ENCODE results near the gene HS6ST2.

Gene HS6ST2

DNA sequence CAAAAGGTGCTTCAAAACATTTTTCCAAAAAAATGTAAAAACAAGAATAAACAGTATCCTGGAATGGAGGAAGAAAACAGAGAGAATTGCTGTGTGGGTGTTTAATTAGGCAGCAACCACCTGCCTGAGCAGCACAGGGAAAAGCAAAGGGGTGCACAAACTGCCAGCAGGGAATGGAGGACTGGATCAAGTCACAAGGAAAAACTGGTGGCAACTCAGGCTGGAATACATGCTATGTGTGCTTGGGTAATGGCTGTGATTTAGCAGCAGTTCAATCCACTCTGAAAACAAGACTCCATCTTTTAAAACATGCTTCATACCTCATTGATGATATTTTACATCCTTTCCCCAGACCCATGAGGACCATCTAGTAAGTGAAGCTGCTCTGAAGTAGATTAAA, 179.5 kb downstream of the HS6ST2 start:
- DNase-seq: no peak

DNA sequence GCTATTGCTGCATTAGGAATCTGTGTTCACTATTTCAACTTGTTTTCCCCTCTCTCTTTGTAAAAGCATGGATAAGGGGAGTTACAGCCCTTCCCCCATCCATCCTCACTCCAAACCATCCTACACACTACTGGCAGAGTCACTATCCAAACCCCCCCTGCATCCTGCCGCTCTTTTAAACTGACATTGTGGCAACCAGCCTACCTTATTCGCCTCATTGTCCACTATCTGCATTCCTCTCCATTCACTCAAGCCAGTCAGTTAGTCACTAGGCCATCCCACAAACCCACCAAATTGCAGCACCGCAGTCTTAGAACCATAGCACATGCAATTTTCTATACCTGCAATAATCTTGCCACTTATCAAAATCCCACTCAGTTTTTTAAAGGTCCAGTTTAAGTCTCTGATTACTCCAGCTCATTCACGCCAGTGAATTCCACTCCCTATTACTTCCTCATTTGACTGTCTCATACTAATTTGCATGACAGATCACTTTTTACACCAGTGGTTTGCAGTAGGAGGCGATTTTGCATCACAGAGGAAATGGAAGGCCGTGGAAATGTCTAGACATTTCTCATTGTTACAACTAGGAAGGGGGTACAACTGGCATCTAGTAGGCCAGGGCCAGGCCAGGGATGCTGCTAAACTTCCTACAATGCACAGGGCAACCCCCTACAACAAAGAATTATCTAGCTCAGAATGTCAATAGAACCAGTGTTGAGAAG, 181.8 kb downstream of the HS6ST2 start:
- no peak for DNase-seq

DNA sequence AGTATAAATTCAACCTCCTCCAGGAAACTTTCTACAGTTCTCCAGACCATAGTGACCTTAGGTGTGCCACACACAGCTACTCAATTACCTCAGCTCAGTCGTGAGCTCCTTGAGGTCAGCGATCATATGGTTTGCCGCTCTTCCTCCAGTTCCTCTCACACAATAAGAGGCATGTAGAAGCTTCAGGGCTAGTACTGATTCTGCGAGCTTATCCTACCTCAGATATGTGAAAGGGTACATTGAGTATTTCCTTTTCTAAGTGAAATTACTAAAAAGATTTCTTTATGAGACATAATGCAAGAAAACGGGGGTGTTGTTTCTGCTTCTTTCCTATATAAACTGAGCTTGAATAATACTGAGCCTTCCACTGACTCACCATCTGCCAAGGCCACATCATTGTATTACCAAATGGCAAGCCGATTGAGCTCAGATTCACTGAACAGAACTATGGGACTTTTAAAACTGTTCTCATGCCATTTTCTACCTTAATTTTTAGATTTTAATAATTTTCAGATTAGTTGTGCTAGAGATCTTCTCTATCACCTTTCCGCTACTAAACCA, 183.1 kb downstream of the HS6ST2 start:
- DNase-seq: no peak

DNA sequence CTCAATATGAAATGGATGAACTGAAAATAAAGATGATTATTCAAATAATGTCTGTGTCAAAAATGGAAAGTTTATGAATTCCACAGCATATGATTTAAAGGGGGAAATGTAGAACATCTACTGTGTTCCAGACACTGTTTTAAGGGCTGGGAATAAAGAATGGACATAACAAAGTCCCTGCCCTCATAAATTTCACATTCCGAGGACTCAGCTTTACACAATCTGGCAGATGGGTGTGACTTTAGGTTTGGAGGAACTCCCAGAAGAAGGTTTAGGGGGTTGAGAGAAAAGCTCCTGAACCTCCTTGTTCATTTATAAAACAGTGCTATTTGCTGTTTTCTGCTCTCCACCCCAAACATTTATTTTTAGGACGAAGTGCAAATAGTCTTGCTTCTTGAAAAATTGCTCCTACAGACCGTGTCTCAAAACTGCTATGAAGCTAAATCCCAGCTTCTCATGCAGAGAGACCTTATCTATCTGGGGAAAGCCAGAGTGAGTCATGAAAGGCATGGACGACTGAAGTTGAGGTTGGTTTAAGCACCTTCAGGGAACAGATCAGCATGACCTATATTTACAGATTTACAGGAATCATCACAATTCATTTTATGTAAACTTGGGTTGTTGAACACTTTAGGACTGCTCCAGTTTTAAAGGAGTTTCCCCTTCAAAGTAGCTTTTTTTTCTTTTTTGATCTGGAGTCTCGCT, 184.3 kb downstream of the HS6ST2 start:
- no peak for DNase-seq

DNA sequence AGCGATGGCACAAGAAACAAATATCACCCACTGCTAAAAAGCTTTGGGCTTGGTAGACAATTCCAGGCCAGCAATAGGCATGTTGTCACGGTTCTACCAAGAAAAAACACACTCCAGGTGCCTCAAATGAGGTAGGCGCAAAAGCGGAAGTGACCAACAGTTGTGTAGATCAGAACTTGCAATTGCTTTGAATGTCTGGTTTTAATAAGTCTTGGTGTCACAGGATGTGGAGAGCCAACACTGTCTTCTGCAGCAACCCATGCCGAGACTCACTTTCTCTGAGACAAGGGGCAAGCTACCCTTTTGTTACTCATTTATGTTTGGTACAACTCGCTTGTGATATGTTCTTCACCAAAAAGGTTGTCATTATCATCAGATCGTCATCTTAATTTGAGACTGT, 188.8 kb downstream of the HS6ST2 start:
- DNase-seq: no peak

DNA sequence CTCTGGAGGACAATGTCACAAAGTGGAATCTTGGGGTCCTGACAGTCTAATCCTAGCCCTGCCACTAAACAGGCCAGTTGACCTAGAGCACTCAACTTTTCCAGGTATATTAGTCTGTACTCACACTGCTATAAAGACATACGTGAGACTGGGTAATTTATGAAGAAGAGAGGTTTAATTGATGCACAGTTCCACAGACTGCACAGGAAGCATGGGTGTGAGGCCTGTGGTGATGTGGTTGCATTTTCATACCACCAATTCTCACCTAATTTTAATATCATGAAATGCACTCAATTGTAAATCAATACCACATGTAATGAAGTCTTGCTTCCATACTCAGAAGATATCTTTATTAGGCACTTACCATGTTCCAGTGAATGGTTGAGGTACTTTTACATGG, 192.0 kb downstream of the HS6ST2 start:
- DNase-seq: no peak

DNA sequence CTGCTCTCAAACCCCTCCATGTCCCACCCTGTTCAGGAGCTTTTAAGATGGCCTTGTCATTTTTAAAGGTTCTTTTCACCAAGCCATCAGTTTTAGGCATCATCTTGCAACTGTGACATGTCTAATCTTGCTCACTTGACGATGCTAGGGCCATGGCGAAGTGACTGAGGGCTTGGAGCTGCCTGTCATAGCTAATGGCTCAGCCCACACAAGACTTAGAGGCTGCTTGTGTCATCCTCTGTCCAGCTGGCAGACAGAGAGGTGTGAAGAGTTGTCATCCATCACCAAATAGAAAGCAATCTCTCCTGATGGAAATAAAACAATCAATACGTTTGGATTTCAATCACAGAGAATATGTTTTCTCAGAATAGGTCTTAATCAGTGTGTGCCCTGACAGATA, 194.9 kb downstream of the HS6ST2 start:
- no peak for DNase-seq

DNA sequence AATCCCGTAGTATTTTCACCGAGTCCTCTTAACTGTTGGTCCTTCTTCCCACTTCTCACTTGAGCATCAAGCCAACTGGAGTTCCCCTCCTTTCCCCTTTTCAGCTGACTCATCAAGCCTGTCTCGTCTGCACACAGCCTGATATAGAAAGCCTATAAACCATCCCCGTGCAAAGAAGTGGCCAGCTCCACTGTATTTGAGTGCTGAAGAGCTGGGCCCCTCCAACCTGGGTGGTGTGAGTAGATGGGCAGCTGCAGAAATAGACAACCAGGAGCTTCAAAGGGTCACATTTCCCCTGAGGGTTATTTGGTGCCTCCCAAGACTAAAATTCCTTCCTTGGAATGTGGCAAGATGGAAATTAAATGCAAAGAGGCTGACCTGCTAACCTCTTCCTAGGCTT, 199.7 kb downstream of the HS6ST2 start:
- DNase-seq: no peak

DNA sequence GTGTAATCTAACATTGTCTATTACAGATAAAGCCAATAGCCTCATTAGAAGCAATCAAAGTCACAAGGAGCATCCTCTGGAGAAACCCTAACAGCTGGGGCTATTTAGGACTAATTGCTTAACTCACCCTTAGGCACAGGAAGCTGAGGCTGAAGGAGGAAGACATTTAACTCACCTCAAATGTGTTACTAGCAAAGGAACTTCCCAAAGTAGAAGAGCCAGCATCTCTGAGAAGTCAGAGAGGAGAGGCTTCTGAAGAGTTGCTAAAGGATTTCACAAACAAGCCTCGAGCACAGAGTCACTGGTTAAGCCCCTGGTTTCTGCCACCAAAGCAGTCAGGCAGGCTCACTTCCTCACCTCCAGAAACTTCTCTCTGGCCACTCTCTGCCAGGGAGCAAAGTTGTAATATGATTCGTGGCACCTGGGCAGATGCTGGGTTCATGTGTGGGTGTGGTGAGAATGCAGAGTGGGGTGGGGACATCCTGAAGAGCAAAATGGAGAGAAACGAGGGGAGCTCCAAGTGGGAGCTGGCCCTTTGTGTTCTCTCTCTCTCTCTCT, 201.3 kb downstream of the HS6ST2 start:
- no peak for DNase-seq

DNA sequence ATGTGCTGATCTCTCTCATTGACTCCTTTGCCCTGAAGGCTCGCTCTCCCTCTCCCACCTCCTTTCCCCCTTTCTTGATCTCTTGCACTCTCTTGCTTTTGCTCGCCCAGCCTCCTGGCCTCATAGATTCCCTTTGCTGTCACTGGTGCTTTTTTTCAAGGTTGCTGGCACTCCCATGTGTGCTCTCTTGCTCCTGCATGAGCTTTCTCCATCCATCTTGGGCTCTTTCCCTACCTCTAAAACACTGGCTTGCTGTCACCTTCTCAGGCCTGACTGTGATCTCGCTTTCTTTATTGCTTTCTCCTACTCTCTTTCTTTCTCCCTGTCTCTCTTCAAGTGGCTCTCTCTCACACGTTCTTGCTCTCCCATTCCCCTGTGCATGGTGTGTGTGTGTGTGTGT, 202.0 kb downstream of the HS6ST2 start:
- no peak for DNase-seq

DNA sequence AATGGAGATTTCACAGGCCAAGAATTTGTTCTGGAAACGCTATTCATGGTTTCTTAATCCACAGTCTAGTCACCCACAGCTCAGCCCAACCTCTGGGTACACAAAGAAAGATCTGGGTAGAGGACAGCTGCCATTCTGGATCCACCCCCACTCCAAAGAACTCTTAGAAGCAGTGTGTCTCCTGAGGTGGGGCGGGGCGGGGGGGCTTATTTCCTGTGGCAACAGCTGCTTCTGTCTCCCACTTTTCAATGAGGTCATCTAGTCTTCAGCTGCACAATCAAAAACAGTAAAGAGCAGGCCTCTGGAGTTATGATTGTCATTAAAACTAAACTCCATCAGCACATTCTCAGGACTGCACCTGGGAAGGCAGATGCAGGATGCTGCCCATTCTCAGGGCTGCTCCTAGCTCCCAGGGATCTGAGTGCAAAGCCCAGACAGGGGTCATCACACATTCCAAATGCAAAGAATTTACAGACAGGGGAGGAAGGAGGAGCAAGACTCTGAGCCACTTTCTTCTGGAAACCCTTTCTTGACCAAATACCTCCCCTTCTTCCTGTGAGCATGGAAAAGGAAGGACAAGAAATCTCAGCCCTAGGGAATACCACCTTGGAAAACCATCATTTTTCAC, 207.3 kb downstream of the HS6ST2 start:
- DNase-seq: no peak

DNA sequence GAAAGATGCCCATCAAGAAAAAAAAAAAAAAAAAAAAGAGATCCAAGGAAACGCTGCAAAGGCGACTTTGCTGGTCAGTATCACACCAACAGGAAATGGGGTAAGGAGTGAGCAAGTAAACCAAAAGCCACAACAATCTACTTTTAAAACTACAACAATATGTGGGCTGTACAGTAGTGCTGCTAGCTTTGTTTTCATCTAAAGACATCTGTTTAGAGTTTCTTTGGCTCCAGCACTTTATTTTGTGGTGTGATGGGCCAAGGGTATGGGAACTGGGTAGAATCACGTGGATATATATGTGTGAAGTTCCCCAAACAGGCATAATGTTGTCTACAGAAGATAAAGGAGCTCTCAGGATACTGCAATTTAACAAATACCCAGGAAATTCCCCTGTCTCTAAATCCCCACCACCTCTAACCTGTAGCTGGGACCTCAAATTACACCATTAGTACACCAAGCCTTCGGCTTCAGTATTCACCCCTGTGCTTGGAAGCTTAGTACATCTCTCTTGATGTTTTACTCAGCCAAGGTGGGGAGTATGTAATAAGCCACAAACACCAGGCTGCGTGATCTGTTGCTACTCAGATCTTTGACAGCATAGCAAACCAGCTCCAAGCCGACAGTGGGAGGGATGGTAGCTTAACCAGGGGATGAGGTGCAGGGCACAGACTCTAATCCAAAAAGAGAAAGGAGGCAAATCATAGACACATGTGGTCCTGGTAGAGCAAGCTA, 207.9 kb downstream of the HS6ST2 start:
- DNase-seq: no peak

DNA sequence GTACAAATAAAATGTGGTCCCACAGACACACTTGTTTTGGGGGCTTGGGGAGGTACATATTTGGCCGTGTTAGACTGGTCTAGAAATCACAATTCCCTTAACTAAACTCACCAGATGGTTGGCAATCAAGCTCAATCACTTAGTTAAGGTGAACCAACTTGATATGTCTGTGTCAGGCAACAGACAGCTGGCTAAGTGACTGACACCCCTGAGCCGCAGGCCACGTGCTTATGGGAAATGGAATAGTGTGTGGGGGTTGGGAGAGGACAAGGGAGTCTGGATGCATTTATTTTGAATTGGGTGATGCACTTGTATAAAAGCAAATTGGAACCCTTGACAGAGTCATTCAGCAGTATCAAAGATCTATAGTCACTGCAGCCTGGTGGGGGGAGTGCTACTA, 209.0 kb downstream of the HS6ST2 start:
- no peak for DNase-seq

DNA sequence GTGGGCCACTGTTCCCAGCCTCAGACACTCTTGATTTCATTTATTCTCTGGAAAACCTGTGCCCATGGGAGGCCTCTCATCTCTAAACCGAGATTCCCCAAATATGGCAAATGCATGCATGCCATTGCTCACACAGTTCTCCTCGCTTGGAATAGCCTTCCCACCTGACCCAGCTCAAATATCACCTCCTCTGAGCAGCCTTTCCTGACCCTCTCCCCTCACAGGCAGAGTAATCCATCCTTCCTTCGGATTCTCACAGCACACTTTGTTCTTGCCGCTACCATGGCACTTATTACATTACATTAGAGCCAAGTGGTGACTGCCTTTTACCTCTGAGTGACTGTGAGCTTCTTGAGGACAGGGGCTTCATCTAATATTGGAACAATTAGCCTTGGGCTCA, 209.5 kb downstream of the HS6ST2 start:
- no peak for DNase-seq

DNA sequence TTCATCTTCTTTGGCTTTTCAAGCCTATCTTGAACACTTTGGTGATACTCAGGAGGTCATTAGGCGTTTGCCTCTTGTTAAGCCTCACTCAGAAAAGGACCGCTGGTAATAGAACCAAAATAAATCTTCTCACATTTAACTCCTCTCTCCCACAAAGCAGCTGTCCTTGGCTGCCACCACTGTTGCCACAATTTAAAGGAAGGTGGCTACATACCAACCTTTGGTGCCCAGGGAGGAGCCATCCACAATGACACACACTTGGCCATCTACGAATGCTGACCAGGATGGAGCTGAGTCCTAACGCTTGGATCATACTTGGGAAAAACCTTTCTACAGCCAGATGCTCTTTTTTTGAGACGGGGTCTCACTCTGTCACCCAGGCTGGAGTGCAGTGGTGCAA, 210.2 kb downstream of the HS6ST2 start:
- no peak for DNase-seq

DNA sequence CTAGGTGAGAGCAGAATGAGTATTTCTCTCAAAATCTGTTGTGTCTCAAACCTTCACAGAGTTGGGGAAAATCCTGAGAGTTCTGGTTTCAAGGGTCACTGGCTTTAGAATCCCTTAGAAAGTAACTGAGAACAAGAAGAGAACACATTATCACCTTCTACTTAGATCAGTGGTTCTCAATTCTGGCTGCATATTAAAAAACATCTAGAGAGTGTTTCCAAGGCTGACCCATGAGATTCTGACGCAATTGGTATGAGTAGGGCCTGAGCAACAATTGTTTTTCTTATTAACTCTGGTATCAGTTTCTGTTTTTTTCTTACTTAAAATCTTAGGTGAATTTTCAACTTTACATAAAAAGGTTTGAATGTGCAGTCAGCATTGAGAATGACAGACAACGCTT, 212.8 kb downstream of the HS6ST2 start:
- DNase-seq: no peak

DNA sequence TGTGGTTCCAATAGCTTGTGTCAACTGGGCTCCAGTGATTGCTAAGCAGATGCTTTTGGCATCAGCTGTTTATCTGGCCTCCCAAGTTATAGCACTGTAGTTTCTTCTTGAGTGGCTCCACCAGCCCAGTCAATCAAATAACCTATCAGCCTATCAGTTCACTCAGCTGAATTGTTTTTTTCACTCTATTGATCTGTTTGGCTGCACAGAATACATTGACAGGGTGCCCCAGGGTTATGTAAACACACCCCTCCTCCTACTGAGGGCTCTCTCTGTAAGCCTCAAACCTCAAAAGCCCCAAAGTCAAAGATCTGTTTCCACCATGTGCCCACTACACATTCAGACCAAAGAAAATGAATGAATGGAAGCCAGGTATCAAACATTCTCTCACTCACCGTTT, 214.0 kb downstream of the HS6ST2 start:
- DNase-seq: no peak

DNA sequence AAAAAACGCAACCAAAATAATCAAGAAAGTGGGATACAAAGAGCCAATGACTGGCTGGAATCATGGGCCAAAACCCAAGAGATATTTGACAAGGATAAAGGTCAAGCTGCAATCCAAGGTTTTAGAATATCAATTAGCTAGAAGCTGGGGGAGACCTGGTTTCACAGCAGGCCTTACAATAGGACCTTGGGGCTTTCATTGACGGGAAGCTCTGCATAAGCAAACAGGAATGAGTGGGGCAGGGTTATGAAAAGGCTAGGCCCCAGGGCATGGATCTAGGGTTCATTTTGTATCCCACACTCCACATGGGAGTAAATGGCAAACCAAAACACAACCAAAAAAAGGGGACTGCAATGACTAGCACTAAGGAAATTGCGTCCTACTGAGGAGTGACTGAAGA, 215.3 kb downstream of the HS6ST2 start:
- DNase-seq: no peak

DNA sequence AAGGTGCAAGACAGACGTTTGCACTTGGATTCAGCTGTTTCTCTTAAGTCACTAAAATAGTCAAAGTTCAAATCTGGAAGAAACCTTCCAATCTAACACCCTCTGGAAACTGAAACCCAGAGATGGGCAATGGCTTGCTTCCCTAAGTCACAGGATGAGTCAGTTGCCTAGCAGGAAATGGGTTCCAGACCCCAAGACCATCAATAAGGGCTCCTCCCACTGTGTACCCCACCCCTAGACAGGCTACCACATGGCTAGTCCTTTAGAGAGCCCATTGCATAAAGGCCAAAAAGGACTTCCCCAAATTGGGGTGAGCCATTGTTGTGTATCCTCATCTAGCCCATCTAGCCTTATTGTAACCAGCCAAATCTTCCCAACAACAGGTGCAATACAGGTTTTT, 216.2 kb downstream of the HS6ST2 start:
- no peak for DNase-seq

DNA sequence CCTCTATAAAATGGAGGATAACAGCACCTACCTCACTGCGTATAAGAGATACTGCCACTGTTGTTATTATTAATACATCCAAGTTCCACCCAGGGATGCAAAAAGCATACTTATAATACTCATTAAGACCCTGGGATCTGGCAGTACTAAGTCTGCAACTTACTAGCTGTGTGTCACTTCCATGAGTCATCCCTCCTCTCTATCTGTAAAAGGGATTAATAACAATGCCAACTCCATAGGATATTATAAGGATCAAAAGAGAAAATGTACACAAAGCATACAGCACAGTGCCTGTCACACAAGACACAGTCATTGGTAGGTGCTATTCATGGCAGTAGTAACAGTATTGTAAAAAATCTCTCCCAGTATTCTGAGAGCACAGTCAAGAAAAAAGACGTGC, 216.7 kb downstream of the HS6ST2 start:
- DNase-seq: no peak

DNA sequence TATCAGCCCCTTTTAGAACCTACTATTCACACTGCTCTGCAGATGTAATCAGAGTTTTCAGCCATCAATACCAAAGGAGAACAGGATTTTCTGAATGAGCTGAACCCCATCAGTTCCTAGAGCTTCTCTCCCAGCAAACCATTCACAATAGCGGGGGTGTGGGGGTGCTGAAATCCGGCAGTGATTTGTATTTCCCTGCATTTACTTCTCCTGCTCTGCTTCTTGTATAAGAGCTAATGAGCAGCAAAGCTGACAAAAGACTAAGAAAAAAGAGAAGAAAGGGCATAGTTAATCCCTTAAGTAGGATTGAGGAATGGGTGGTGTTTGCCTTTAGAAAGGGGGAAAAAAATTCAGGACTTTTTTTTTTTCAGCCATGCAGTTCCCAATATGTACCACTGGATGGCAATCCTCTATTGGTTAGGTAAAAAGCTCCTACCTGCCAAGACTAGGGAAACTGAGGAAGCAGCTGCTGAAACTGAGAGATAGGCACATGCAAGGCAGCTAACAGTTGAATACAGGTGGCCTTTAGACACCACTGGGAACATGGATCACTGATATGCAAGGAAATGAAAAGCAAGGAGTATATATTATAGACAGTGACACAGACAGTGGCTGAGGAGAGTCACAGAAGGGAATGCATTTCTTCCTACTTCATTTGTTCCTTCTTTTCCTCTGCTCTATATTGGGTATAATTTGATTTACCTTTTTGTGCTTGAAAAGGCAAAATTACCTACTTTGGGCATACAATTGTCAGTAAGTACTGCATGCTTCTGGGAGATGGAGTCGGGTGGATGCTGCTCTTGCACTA, 217.9 kb downstream of the HS6ST2 start:
- no peak for DNase-seq

DNA sequence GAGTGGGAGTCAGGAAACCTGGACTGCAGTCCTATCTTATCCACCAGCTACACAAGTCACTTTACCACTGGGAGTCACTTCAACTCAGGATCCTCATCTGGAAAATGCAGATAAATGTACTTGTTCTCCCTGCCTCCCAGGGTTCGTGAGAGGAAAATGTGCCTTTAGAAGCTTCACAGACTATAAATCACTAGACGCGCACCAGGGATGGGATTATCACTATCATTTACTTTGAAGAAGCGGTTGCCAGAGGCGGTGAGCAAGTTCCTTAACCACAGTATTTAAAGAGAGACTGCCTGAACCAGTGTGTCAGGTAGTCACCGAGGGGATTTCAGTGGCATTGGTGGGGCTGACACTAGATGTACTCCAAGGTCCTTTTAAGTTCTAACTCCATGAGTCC, 219.5 kb downstream of the HS6ST2 start:
- DNase-seq: no peak

All from activated CD4-positive, alpha-beta T cell treated with anti-CD3 and anti-CD28 coated beads, Interleukin-2, amount 50 U/mL, for 1 hour (primary cell).